Measurements from ENCODE around the gene MPRIP.

MPRIP gene

DNA sequence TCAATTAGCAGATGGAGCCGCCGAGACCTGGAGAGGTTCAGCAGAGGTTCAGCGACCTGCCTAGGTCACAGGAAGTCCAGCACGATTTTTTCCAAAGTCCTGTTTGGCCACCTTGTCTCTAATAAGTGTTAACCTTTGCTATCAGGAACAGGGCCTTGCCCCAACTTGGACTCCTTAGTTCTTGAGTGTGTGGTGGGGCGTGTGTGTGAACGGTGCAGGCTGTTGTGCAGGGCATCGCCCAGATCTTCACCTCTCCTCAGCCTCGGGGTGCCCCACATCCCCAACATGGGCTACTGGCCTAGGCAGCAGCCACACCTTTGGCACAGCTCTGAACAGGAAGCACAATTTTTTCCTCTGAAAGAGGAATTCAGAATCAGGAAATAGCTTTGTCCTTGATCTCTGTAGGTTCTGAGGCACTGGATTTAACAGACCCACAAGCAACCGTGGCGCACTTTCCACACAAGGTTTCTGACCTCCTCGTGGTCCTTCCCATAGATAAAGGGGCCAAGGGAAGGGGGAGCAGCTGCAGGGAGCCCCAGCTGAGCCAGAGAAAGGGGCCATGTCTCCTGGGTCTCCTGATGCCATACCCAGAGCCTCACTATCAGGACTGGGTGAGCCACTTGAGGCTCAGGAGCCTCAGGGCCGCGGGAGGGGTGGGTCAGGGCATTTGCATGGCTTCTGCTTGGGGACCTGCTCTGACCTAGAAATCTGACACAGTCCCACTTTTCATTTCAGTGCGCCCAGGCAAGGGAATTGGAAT is 10.4 kb downstream of the MPRIP start:
- peak; percentile 26 for DNase-seq

DNA sequence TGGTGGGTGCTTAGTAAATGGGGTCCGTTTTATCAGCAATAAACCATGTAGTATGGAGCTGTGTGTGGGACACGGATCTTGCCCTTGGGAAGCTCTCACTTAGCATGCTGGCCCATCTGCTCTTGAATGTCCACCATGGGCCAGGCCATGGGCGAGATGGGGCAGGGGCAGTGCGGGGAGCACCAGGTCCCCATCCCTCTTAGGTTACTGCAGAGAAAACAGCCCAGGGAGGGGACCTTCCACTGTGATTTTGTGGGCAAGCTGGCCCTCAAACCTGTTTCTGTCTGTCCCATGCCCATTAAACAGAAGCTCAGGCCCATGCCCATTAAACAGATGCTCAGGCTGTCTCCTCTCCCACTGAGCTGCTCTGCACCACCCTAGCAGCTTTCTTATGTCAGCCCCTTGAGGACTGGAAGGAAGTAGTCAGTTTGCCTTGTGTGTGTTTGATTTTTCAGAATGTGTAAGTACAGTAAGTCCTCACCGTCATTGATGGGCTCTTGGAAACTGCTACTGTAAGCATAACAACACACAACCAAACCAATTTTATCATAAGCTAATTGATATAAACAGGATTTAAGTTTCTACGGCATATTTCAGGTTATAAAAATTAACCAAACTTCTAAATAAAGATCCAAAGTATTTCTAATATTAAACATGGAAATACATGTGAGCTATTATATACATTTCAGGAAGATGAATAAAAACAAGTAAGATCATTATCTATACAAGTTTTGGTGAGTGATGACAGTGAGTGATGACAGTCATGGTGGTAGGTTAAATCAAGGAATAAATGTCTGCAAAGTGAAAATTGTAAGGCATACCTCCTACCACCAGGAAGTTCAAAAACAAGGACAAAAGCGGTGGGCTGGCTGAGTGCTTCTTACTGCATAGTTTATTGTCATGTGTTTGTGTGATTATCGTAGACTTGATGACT is 11.5 kb downstream of the MPRIP start:
- DNase-seq, result no peak

DNA sequence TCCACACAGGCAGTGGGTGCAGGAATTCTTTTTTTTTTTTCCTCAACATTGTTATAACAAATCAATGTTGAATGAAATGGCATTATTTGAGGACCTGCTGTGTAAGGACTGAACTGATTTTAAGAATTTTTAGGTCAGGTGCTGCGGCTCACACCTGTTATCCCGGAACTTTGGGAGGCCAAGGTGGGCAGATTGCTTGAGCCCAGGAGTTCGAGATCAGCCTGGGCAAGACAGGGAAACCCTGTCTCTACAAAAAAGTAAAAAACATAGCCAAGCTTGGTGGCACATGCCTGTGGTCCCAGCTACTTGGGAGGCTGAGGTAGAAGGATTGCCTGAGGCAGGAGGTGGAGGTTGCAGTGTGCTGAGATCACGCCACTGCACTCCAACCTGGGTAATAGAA is 12.4 kb downstream of the MPRIP start:
- DNase-seq, result no peak

DNA sequence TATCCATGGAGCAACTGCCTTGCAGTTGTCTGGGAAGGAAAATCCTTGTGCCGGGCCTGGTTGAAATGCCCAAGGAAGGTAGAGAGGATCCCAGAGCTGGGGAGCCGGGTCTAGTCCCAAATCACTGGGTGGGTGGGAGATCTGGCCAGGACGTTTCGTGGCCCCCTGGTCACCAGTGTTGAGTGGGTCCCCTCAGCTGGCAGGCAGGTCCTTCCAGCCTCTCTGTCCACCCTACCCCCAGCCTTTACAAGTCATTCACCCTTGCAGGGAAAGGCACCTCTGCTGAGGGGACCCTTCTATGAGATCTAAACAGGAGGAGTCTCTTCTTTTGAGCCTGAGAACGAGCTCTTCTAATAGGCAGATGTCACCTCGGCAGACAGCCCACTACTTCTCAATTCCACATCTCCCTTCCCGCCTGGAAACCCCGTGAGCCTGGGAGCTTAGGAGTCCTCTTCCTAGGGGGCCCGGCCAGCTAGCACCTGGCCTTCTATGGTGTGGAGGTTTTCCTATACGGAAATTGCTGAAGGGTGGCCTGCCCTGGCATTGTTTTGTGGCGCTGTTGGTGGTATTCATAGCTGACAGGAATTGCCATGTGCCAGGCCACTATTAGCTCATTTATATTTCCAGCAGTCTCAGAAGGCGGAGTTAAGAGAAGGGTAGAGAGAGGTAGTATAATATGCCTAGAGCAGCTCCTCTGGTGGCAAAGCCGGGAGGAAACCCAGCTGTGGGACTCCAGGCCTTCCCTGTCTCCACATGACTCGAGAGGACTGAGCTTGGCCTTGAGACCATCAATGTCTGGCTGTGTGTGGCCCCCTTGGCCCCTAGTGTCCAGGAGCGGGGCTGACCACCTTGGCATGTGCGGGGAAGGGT is 13.3 kb downstream of the MPRIP start:
- DNase-seq, result no peak

DNA sequence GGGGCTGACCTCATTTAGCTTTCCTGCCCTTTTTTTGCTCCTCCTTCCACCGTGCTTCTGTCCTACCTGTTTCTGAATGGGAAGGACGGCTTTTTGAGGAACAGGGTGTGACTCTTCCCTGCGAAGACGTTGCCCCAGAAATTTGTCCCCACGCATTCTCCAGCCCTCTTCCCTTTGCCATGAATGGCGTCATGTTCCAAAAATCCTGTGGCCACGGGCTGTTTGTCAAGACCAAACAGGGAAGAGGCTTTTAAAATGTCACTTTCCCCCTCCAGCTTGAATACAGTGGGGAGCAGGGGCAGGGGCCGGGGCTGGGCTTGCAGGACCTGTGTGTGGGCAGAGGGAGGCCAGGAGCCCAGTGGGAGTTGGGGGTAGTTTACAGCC is 13.9 kb downstream of the MPRIP start:
- peak; percentile 29 for DNase-seq

DNA sequence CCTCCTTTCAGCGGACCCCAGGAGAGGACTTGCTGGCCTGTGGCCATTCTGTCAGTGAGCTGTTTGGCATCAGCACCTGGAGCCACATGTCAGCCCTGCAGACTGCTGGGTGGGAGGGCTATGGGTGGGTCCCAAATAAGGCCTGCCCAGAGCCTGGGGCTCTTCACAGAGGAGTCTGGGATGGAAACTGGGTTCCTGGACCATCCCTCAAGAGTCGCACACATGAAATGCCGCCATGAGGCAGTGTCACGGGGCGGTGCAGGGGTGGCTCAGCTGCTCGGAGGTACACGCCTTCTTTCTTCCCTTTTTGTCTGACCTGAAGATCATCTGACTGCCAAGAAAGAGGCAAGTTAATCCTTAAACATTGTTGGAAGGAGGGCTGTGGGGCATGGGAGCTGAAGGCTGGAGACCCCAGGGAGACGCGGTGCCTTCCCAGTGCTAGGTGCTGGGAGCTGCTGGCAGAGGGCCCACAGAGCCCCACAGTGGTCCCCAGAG is 14.8 kb downstream of the MPRIP start:
- no peak for DNase-seq

DNA sequence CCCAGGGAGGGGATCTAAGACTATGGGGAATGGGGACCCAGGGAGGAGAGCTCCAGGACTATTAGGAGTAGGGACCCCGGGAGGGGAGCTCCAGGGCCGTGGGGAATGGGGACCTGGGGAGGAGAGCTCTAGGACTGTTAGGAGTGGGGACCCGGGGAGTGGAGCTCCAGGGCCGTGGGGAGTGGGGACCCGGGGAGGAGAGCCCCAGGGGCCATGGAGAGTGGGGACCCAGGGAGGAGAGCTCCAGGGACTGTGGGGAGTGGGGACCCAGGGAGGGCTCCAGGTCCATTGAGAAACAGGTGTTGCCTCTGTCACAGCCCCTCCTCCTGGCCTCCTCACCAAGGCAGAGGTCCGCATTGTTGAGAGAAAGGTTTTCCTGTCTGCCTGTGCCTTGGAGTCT is 16.0 kb downstream of the MPRIP start:
- no peak for DNase-seq

DNA sequence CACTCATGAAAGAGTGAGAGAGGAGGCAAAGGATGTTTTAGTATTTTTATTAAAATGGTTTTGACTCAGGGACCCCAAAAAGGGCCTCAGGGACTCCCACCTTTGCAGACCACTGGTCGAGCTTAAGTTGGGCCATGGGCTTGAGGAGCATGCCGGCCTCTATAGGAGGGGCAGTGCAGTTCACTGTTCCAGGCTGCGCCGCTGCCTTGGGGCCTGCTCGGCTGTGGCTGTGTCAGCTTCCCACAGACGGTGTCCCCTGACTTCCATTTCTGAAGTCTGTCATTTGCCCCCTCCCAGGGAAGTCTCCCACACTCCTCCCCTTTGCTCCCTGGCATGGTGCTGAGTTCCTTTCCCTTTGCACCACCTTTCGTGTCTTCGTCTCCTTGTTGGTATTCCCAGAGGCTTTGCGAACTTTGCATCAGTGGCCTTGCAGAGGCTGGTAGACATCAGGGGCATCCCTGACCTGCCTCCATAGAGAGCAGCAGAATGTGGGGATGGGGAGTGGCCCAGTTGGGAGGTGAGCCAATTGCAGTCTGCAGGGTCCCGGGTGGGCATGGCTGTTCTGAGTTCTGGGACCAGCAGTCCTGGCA is 17.1 kb downstream of the MPRIP start:
- no peak for DNase-seq

DNA sequence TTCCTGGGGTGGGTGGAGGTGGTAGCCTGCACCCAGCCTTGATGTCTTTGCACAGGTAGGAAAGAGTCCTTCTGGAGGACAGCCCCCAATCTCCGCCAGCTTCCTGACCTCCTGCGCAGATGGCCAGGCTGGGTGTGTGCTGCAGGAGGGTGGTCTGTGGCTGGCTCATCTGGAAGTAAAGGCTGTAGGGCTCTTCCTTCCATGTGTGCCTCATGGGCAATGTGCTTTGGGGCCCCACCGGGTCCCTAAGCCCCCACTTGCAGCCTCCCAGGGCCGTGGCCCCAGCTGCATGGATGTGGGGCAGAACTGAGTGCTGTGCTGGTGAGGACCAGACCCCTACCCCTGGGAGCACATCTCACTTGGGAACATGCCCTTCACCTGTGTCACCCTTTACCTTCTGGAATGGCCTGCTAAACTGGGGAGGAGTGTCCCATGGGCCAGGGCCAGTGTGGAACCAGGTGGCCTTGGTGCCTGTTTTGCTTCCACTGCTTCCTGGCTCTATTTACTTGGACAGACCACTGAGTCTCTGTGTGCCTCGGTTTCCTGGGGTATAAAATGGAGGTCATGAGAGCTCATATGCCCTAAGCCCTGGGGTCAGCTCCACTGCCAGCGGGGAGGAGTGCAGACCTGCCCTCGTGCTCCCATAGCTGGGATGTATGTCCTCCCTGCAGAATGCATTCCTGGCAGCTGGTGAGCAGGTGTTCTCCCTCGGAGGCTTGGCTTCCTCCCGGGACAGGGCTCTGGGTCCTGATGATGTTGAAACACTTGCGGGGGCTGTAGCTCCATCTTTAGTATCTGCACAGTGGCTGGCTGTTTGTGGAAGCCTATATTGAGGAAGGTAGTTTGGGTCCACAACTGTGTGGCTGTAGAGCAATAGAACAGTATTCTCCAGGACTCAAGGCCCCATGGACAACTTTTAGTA is 18.0 kb downstream of the MPRIP start:
- no peak for DNase-seq

DNA sequence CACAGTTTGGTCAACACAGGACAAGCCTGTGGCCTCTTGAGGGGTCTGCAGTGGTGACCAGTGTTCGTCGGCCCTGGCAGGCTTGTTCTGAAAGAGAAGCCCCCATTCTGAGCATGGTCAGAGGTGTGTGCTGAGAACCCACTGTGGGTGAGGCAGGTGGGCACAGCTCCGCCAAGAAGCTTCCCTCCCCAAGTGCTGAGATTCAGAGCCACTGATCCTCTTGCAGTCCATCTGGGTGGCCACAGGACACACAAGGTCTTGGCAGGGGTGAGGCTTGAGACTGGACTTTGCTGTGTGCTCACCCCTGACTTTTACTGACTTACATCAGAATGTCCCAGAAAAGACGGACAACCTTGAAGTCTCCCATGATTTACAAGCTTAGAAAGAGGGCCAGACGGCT is 18.7 kb downstream of the MPRIP start:
- DNase-seq, result no peak

DNA sequence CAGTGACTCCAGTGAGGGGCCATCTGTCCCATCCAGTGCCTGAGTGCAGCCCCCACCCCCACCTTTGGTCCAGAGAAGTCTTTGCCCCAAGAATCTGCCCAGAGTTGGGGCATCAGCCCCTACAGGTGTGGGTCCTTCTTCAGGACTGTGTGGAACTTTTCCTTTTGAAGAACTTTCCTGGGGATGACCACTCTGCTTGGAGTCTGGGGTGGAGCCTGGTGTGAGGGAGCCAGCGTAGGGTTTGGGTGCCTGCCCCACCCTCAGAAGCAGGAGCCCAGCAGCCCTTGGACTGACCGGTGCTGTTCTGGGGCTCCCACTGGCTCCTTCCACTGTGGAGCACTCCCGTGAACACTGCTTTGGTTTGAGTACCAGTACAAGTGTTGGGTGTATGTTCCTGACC is 19.3 kb downstream of the MPRIP start:
- no peak for DNase-seq

DNA sequence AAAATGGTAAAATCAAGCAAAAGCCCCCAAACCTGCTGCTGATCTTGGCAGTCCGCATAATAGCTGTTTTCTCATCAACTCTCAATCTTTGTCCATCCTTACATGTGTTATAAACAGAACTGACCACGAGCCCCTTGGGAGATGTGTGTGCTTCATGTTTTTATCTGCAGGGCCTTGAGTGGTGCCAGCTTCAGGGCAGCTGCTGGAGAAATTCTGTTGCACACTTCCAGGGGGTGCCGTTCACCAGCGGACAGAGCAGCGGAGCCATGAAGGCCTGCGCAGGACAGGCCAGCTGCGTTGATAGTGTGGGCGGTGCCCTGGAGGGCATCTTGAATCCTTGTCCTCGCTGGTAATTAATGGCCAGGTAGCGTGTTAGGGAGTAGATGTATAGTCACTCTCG is 20.1 kb downstream of the MPRIP start:
- no peak for DNase-seq

DNA sequence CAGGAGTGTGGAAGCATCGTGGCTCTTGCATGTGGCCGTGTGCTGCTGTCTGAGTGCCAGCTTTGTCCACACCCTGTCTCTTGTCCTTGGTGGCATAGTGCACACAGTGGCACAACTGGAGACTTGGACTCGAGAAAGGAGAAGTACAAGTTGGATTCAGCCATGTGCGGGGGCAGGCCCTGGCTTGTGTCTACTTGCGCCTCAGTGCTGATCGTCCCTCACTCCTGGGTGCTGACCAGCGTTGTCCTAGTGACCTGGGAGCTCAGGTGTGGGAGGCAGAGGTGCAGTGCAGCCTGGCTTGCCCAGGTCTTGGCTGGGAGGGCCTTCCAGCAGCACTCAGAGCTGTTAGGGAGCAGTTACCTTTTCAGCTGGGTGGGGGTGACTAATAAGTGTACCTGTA is 20.6 kb downstream of the MPRIP start:
- DNase-seq, result peak; percentile 56

DNA sequence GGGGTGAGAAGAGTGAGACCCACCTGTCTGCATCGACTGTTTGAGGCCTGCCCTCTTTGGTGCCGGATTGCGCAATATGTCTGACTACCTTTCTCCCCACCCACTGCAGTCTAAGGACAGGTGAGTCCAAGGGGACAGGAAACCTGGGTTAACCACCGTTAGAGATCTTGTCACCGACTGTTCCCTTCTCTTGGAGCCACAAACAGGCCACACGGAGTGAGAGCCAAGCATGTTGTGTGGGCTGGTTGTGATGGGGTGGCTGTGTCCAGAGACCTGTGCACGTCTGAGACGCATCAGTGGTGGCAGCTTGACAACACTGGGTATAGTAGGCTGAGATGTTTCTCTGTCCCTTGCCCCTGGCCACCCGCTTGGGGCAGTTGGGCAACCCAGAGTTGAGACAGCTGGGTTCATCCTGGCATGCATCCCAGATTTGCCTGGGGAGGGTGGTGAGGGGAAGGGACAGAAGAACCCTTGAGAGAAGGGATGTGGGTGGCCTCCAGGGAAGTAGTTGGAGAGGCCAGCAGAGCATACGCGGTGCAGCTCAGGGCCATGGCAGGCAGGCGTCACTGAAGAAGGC is 21.4 kb downstream of the MPRIP start:
- peak; percentile 49 for DNase-seq

DNA sequence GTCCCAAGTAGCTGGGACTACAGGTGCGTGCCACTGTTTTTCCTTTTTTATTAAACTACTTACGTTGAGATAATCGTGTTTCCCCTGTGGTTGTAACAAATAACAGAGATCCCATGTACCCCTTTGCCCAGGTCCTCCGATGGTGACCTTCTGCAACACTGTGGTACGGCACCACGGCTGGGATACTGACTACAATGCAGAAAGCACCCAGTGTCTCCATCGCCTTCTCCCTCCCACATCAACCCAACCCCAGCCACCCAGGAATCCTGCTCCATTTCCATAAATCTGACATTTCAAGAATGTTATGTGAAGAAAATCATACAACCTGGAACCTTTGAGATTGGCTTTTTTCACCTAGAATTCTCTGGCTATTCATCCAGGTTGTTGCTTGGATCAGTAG is 22.1 kb downstream of the MPRIP start:
- no peak for DNase-seq

DNA sequence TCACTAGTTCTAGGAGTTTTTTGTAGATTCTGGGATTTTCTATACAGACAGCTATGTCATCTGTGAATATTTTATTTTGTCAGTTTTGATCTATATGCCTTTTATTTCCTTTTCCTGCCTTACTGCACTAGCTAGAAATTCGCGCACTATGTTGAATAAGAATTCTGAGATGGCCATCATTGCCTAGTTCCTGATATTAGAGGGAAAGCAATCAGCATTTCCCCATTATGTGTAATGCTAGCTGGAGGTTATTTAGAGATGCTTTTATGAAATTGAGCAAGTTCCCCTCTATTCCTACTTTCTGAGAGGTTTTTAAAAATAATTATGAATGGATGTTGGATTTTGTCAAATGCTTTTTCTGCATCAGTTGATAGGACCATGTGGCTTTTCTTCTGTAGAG is 23.8 kb downstream of the MPRIP start:
- peak; percentile 71 for DNase-seq

DNA sequence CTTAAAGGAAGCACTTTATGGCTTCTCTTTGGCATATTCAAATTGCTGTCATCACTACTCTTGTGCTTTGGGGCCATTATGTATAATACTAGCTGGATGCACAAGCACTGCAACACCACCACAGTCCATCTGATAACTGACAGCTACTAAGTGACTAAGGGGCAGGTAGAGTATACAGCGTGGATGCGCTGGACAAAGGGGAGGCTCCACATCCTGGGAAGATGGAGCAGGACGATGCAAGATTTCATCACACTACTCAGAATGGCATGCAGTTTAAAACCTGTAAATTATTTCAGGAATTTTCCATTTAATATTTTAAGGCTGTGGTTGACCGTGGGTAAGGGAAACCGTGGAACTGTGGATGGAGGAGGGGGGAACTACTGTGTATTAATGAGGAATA is 25.0 kb downstream of the MPRIP start:
- DNase-seq, result no peak

DNA sequence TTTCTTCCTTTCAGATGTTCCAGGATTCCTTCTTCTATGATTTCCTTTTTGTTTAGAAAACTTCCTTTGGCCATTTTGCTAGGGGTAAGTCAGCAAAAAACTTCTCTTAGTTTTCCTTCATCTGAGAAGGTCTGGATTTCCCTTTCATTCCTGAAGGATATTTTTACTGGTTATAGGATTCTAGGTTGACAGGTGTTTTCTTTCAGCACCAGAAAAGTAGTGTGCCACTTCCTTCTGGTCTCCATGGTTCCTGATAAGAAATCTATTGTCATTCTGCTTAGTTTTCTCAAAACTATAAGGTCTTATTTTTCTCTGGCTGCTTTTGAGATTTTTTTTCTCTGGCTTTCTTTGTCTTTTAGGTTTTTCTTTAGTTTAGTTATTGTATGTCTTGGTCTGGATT is 27.6 kb downstream of the MPRIP start:
- DNase-seq, result no peak

DNA sequence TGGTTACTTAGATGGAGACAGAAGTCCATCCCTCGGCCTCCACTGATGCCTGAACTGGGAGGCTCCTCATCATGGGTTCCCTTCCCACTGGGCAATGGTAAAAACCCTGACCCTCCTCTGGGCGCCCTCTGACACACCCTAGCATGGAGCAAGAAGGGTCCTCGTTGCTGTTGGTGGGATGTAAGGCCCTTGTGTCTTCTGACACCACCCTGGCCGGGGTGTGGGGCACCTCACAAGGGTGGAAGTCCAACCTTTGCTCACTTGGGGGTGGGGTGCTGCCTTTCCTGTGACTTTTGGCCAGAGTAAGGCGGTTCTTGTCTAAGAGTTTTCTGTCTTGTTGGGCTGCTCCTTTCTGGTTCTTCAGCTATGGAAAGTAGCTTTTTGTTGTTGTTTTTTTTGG is 28.7 kb downstream of the MPRIP start:
- DNase-seq, result no peak

DNA sequence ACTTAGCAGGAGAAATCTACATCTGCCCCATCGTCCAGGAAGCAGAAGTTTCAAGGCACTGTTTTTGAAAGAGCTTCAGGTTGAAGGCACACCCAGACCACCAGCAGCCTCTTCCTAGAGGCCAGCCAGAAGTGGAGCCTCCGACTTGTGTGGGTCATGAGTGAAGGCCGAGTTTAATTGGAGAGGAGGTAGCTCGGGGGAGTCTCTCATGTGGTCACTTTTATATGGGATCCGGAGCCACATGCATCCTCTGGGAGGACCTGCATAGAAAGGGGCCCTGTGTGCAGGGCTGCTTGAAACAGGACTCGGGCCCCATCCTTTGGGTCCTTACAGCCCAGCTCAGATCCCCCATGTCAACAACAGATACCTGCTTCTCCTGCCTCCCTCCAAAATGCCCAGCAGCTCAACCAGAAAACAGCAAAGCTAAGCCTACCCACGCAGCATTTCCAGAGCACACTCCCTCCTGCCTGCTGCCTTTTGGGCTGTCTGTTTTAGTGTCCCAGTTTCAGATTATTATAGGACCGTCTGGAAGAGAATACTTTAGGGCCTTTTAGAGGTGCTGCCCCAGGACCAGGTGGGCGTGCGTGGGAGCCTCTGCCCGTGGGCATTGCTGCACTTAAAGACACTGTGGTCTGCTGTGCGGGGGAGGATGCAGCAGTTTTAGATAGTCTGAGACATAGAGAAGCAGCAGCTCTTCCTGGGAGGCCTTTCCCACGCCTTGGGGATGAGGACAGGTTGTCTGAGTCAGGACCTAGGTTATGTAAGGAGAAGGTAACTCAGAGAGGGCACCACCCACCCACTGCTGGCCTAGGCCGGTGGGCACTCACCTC is 29.5 kb downstream of the MPRIP start:
- DNase-seq, result no peak

Measured in inflammatory macrophage treated with lipopolysaccharide for 4 hours (primary cell).